Measurements from ENCODE around the gene MRPL40. TPM values are rescaled to one million over a fixed set of nuclear protein-coding genes. Genes with fewer than 3 reads are reported as not detected.

Gene MRPL40
- total RNA-seq, 2 experiments from 2014 or later, result 39.8 to 40.9 TPM

DNA sequence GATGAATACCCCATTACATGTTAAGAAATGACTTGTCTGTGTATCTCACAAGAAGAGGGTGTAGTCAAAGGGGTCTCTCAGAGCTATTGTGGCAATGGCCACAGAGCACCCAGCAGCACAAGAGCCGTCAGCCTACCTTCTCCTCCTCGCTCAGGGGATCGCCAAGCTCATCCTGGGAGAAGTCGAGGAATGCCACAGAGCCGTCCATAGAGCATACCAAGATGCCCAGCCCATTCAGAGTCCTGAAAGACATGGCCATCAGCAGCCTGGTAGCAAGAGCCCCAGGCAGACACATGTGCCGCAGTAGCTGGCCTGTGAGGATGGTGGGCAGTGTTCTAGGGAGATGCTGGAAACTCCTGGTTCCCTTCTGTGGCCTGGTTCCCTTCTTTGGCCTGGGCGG is 44.8 kb upstream of the MRPL40 start:
- CTCF ChIA-PET, result no interaction called here
- TF ChIP-seq, protein P1, sequence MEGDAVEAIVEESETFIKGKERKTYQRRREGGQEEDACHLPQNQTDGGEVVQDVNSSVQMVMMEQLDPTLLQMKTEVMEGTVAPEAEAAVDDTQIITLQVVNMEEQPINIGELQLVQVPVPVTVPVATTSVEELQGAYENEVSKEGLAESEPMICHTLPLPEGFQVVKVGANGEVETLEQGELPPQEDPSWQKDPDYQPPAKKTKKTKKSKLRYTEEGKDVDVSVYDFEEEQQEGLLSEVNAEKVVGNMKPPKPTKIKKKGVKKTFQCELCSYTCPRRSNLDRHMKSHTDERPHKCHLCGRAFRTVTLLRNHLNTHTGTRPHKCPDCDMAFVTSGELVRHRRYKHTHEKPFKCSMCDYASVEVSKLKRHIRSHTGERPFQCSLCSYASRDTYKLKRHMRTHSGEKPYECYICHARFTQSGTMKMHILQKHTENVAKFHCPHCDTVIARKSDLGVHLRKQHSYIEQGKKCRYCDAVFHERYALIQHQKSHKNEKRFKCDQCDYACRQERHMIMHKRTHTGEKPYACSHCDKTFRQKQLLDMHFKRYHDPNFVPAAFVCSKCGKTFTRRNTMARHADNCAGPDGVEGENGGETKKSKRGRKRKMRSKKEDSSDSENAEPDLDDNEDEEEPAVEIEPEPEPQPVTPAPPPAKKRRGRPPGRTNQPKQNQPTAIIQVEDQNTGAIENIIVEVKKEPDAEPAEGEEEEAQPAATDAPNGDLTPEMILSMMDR (IDR thresholded peaks at IDR 0.05), result no peak
- Mint-ChIP-seq H3K4me1 (ENCODE audit: low read depth) (no peaks in the 10 kb centered on the region), H3K4me3 (no peak overlapping the region), H3K27me3 (no peaks in the 10 kb centered on the region), H3K27ac (no peak overlapping the region), H3K36me3 (ENCODE audit: low read depth) (peaks cover 46% of the 10 kb centered on the region), H3K9me3 (no peaks in the 10 kb centered on the region)
- ATAC-seq, result no peak
- DNase-seq, result no peak
- intact Hi-C loops (cut with micrococcal nuclease), result no loop called here
- POLR2A ChIA-PET, result no interaction called here

DNA sequence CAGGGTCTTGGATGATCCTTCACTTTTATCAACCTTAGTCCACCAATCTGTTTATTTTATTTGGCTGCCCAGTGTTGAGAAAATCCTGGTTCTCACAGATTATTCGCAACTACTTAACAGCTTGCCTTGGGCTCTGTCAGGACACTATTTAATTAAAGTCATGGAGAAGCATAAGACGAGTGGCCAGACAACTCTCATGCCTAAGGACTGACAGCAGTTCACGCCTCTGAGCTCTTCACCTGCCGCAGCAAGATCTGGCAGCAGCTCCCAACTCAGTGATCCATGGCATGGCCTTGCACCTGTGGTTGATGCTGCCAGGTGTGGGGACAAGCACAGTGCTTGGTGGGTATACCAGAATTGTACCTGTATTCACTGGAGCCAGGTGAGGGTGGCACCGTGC is 38.6 kb upstream of the MRPL40 start:
- Mint-ChIP-seq H3K27ac (no peak overlapping the region), H3K4me1 (ENCODE audit: low read depth) (no peaks in the 10 kb centered on the region), H3K27me3 (no peaks in the 10 kb centered on the region), H3K36me3 (ENCODE audit: low read depth) (peaks cover 26% of the 10 kb centered on the region), H3K4me3 (no peak overlapping the region), H3K9me3 (no peaks in the 10 kb centered on the region)
- POLR2A ChIA-PET, result no interaction called here
- ATAC-seq (no peak), DNase-seq (no peak)
- intact Hi-C loops (cut with micrococcal nuclease), result no loop called here
- CTCF ChIA-PET, result no interaction called here
- TF ChIP-seq, protein P1 (IDR thresholded peaks at IDR 0.05), result no peak

DNA sequence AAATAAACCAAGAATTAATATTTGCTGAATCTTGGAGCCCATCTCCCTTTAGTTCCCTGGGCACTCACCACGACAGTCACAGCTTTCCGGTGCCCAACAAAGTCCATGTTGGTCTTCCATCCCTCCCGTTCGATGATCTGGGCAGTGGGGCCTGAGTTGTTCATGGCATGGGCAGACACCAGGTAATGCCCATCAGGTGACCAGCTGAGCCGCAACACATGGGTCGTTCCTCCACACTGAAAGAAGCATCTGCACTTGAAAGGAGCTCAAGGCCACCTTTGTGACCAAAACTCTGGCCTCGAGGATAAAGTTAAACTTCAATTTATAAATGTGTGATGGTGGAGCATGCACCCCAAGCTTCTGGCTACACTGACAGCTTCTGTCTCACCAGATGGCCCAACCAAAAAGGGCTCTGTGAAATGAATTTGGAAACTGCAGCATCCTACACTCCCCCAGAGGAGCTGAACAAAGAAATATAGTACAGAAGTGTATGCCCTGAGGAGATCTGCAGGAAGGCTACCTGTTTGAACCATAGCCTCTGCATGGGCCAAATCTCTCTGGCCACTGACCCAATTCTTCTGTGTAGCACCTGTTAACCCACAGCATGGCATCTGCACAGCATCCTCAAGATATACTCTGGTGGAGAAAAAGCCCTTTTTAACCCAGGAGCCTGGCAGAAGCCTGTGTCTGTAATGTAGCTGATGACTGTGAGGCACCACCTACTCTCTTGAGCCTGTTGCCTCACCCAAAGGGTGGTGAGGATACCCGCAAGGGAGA is 37.9 kb upstream of the MRPL40 start:
- ATAC-seq (no peak), DNase-seq (no peak)
- H3K36me3 Mint-ChIP-seq (ENCODE audit: low read depth), result peaks cover 25% of the 10 kb centered on the region
- TF ChIP-seq, protein P1 (IDR thresholded peaks at IDR 0.05), result no peak
- CTCF ChIA-PET, result interaction anchor here (1.5 kb wide), 1 partner anchor 33 kb away, joined by 3 read pairs; no protein-coding TSS in a partner anchor
- intact Hi-C loops (cut with micrococcal nuclease), result no loop called here
- no peak overlapping the region for H3K27ac Mint-ChIP-seq
- H3K4me3 Mint-ChIP-seq, result no peak overlapping the region
- no peaks in the 10 kb centered on the region for H3K4me1 Mint-ChIP-seq (ENCODE audit: low read depth)
- H3K9me3 Mint-ChIP-seq, result no peaks in the 10 kb centered on the region
- POLR2A ChIA-PET, result no interaction called here
- no peaks in the 10 kb centered on the region for H3K27me3 Mint-ChIP-seq

DNA sequence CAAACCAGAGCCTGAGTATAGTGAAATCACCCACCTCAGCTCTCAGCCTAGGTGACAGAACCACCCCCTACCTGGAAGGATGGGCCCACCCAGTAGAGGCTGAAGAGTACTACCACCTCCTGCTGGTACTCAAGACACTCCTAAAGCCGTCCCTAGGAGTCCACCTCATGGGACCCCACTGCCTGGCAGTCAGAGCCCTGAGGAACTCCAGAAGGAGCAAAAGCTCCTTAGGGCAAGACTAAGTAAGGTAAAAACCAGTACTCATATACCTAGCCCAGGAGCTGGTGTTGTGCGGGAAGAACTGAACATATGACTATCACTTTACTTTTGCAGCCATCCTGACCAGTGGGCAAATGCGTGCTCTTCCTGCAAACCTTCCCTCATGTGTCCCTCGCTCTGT is 37.1 kb upstream of the MRPL40 start:
- H3K9me3 Mint-ChIP-seq, result no peaks in the 10 kb centered on the region
- POLR2A ChIA-PET, result no interaction called here

DNA sequence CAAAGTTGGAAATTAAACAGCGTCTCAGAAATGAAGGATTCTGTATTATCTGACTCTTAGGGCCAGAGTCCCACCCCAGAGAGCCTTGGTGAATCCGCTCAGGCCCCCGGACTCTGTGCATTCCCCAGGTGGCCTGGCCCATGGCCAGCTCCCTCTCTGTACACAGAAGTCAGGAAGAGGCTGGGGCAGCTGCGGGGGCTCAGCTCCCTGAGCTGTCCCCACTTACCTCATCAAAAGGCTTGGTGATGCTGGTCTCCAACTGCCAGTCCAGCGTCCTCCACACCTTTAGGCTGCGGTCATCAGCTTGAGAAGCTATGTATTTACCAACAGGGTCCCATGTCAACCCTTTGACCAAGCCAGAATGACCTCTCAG is 35.8 kb upstream of the MRPL40 start:
- H3K36me3 Mint-ChIP-seq (ENCODE audit: low read depth), result peaks cover 24% of the 10 kb centered on the region
- ChIA-PET CTCF (interaction anchor here (1.1 to 1.4 kb wide), 2 partner anchors 16 to 218 kb away, joined by 3 to 5 read pairs; partner anchors contain the start of gene SLC25A1), POLR2A (no interaction called here)
- H3K4me3 Mint-ChIP-seq, result no peak overlapping the region
- no peaks in the 10 kb centered on the region for H3K9me3 Mint-ChIP-seq
- no peaks in the 10 kb centered on the region for H3K4me1 Mint-ChIP-seq (ENCODE audit: low read depth)
- ATAC-seq, result no peak
- no peak for DNase-seq
- no peak overlapping the region for H3K27ac Mint-ChIP-seq
- intact Hi-C loops (cut with micrococcal nuclease), result no loop called here
- H3K27me3 Mint-ChIP-seq, result no peaks in the 10 kb centered on the region
- TF ChIP-seq, protein P1 (IDR thresholded peaks at IDR 0.05), result no peak

More for the DNA sequence above, 37.1 kb upstream of the MRPL40 start:
- CTCF ChIA-PET, result interaction anchor here (1.1 to 1.5 kb wide), 3 partner anchors 9 to 32 kb away, joined by 3 to 5 read pairs (median 3); no protein-coding TSS in a partner anchor
- H3K4me3 Mint-ChIP-seq, result no peak overlapping the region
- no peak for ATAC-seq
- no peak overlapping the region for H3K27ac Mint-ChIP-seq
- H3K36me3 Mint-ChIP-seq (ENCODE audit: low read depth), result peaks cover 22% of the 10 kb centered on the region
- DNase-seq, result no peak
- no peaks in the 10 kb centered on the region for H3K4me1 Mint-ChIP-seq (ENCODE audit: low read depth)
- TF ChIP-seq, protein P1 (IDR thresholded peaks at IDR 0.05), result no peak
- intact Hi-C loops (cut with micrococcal nuclease), result no loop called here
- H3K27me3 Mint-ChIP-seq, result no peaks in the 10 kb centered on the region
